GM18519 (cell line): ENCODE measurements around the gene RGL2.
A peak's percentile ranks its signal among the peaks of the same experiment; 100 is the strongest.
"Not testable (repeated sequence)": the region's sequence is repeated elsewhere in the genome, so short reads cannot be mapped to it uniquely, and the experiment has no call there.

Experiments
- ATAC-seq: cut with Tn5 transposase; IDR thresholded peaks from one replicate; pipeline ENCODE4 v1.9.1; 2021; ENCODE audit warnings: mild to moderate bottlenecking, moderate library complexity; ENCODE audit not compliant: unreplicated experiment, low FRiP score

RGL2 gene

DNA sequence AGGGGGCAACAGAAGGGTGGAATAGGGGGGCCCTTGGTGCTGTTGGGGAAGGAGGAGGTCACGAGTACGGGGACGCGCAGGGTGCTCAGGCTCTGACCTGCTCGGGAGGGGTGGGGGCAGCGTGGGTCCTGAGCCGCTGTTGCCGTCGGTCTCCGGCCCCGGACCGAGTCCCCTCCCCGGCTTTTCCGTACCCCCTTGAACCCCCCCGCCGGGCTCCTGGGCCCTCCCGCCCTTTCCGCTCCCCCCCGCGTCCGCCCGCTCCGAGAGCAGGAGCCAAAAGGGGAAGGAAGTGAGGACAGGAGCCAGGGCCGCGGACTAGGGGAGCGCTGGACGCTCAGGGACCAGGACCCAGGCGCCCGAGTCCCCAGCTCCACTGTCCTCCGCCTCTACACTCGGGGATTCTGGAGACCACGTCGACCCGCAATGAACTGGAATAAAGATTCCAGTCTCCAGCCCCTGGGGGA, at the start of gene RGL2:
RGL2 (minus strand) TSS at position 170 of the 464 bp plus-strand sequence. CDS start 332 bp downstream, outside the sequence.
- peak; percentile 8 for ATAC-seq

- no peak for ATAC-seq
Observed at GRCh38 chr6:33347816-33348215, 49.1 kb upstream of the RGL2 start.

DNA sequence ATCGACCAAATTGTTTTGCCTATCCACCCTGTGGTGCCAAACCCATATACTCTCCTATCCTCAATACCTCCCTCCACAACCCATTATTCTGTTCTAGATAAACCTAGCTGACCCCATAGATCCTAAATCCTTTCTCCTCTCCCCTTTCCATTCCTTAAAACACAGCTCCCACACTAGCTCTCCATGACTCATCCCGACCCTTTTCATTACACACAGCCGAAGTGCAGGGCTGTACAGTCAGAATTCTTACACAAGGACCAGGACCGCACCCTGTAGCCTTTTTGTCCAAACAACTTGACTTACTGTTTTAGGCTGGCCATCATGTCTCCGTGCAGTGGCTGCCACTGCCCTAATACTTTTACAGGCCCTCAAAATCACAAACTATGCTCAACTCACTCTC, 48.2 kb upstream of the RGL2 start:
- ATAC-seq: not testable (repeated sequence)

- no peak for ATAC-seq
Observed at GRCh38 chr6:33344701-33345697, 46.3 kb upstream of the RGL2 start.

DNA sequence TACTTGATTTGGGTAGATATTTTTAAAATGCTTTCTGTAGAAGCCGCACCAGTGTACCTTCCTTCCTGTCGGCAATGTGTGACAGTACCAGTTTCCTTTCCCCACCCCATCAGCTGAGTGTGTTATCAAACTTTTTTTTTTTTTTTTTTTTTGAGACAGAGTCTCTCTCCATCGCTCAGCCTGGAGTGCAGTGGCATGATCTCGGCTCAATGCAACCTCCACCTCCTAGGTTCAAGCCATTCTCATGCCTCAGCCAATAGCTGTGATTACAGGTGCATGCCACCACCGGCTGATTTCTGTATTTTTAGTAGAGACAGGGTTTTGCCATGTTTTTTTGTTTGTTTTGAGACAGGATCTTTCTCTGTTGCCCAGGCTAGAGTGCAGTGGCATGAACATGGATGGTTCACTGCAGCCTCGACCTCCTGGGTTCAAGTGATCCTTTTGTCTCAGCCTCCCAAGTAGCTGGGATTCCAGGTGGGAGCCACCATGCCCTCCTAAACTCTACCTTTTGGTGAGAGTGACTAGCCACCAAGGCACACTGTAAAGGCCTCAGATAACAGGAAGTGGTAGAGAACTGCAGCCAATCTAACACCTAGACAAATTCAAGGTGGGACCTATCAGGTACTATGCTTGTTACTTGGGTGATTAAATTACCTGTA, 45.3 kb upstream of the RGL2 start:
- no peak for ATAC-seq

DNA sequence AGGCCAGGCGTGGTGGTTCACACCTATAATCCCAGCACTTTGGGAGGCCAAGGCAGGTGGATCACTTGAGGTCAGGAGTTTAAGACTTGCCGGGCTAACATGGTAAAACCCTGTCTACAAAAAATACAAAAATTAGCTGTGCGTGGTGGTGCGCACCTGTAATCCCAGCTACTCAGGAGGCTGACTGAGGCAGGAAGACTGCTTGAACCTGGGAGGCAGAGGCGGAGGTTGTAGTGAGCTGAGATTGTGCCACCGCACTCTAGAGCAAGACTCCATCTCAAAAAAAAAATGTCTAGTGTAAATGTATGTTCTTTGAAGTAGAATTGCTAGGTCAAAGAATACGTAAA, 44.8 kb upstream of the RGL2 start:
- not testable (repeated sequence) for ATAC-seq

GRCh38 chr6:33339193-33339592, 40.5 kb upstream of the RGL2 start:
- ATAC-seq: no peak

- ATAC-seq: no peak
Observed at GRCh38 chr6:33336495-33336894, 37.8 kb upstream of the RGL2 start.

GRCh38 chr6:33335916-33336315, 37.2 kb upstream of the RGL2 start:
- no peak for ATAC-seq

GRCh38 chr6:33333666-33334065, 34.9 kb upstream of the RGL2 start:
- no peak for ATAC-seq

- no peak for ATAC-seq
Observed at GRCh38 chr6:33330736-33331135, 32.0 kb upstream of the RGL2 start.

GRCh38 chr6:33329058-33329457, 30.3 kb upstream of the RGL2 start:
- ATAC-seq: no peak

GRCh38 chr6:33324125-33324524, 25.4 kb upstream of the RGL2 start:
- no peak for ATAC-seq

DNA sequence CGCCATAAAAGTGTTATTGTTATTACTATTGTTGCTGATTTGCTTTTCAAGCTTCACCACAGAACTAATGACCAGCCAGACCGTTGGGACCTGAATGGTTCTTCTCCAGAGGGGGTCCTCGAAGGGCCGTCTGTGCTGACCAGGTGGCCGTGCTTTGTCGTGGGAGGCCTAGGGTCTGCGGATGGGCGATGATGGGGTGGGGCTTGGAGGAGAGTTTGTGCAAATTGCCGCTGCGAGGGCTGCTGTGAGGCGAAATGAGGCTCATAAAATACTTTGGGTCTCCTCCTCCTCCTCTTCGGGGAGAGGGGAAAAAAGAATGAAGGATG, 24.8 kb upstream of the RGL2 start:
- ATAC-seq: no peak

- ATAC-seq: no peak
Observed at GRCh38 chr6:33321227-33321626, 22.5 kb upstream of the RGL2 start.

DNA sequence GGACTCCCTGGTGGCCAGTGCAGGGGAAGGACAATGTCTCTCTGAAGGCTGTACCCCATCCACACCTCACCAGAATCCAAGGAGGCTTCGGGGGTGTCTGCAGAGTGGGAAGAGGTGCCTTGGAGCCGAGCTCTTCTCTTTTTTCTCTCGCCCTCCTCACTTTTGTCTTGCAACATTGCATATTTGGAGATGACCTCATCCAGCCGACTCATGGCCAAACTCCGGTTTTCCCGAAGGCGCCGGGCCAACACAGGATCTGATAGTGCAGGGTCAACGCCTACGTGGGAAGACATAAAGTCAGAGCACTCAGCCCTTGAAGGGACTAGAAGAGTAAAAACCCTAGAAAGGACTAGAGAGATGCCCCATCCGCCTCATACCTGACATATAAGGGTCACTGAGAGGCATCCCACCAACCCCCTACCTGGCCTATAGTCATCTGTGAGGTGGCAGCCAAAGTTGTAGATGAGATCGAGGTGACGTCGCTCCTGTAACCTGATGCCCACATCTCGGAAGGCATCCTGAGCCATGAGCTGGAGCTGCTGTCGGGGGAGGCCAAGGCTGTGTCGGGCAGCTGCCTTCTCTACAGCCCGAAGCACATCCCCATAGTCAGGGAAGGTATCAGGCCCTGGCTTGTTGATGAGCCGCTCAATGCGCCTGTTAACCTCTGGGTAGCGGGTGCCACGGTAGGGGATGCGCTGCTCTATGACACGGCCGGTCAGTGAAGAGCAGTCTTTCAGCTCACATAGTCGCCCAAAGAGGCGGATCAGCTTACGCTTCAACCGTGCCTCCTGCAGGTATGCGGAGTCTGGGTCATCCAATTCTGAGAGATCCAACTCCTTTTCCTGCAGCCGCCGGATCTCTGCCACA, 21.8 kb upstream of the RGL2 start:
- ATAC-seq: no peak

GRCh38 chr6:33319939-33320314, 21.2 kb upstream of the RGL2 start:
- ATAC-seq: no peak

DNA sequence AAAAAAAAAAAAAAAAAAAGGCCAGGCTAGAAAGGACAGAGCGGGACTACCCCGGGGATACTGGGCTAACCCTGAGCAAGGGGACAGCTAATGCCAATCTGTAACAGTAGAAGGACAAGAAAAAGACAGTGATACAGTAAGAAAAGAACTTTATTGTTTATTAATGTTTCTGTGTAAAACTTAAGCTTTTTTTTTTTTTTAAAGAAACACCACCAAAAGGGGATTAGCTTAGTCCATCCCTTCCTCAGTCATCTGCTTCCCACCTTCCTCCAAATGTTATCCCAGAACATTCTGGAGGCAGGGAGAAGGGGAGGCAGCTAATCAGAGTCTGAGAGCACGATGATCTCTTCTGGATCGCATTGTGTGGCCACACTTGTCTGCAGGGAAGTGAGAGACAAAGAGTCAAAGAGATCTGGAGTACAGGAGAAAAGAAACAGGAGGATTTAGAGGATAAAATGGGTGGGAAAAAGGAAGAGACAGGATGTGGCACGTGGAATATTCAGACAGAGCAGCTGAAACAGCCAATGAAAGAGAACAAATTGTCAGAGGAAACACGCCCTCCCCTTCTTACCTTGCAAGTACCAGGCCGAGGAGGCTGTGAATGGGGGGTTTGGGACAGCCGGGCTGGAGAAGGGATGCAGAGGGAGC, 19.8 kb upstream of the RGL2 start:
- no peak for ATAC-seq

DNA sequence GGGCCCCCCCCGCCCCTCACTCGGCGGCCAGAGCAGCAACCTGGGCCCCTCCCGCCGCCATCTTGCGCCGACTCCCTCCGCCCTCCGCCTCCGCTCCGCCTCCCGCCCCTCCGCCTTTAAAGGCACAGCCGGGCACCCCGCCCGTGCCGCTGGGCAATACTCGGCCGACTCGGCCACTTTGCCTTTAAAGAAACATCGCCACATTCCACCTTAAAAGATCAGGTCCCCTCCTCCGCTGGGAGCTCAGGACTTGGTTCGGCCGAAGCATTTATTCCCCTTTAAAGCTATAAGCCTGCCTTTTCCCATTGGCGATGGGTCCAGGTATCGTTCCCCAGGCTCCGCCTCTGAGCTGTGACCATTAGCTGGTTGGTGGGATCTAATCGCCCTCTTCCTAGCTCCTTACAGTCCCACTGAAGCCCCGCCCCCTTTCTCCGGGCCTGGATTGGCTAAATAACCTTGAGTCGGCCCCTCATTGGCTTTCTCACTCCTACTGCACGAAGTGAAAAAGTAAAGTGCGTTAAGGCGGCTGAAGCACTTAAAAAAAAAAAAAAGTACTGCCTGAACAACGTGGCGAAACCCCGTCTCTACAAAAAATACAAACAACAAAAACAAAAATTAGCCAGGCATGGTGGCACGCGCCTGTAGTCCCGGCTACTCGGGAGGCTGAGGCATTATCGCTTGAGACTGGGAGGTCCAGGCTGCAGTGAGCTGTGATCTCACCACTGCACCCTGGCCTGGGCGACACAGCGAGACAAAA, 19.1 kb upstream of the RGL2 start, which contains the start of gene ZBTB22:
ZBTB22 (minus strand) TSS at position 76 of the 757 bp plus-strand sequence. CDS start 828 bp downstream, outside the sequence.
- ATAC-seq: no peak

DNA sequence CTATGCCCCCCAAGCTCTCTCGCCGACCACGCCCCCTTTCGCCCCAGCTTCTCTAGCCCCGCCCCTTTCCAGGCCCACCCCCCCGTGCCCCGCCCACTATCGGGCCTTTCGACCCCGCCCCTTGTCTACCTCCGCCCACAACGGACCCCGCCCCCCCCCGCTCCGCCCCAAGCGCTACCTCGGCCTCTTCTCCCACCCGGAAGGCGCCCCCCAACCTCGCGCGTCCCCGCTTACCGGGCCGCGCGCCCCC, 18.6 kb upstream of the RGL2 start:
- no peak for ATAC-seq
